ENCODE data around the gene FUT6.

FUT6 gene

GRCh38 chr19:5832527-5833216, 6.8 kb downstream of the FUT6 start:
- Histone ChIP-seq H3K9me3 (replicated peaks; ENCODE audit: low read length) (no peaks in the 10 kb centered on the region), H3K4me2 (ENCODE audit: low read length) (no peak overlapping the region), H3K4me3 (ENCODE audit: low read length) (no peak overlapping the region), H3K36me3 (ENCODE audit: insufficient read depth, low read length) (no peaks in the 10 kb centered on the region), H3K4me1 (ENCODE audit: control insufficient read depth, insufficient read depth, low read length) (peaks cover 8% of the 10 kb centered on the region), H3K27me3 (ENCODE audit: control insufficient read depth, insufficient read depth, low read length) (peaks cover 40% of the 10 kb centered on the region), H3K9ac (ENCODE audit: low read depth, low read length) (no peak overlapping the region)

GRCh38 chr19:5832061-5832460, 7.4 kb downstream of the FUT6 start:
- Histone ChIP-seq H3K4me2 (ENCODE audit: low read length) (no peak overlapping the region), H3K27me3 (ENCODE audit: control insufficient read depth, insufficient read depth, low read length) (peaks cover 44% of the 10 kb centered on the region), H3K9ac (ENCODE audit: low read depth, low read length) (no peak overlapping the region)

GRCh38 chr19:5831159-5831558, 8.3 kb downstream of the FUT6 start:
- Histone ChIP-seq H3K27me3 (ENCODE audit: control insufficient read depth, insufficient read depth, low read length) (peaks cover 49% of the 10 kb centered on the region), H3K4me1 (ENCODE audit: control insufficient read depth, insufficient read depth, low read length) (peaks cover 8% of the 10 kb centered on the region), H3K4me3 (ENCODE audit: low read length) (no peak overlapping the region), H3K36me3 (ENCODE audit: insufficient read depth, low read length) (no peaks in the 10 kb centered on the region), H3K9ac (ENCODE audit: low read depth, low read length) (no peak overlapping the region), H3K9me3 (replicated peaks; ENCODE audit: low read length) (no peaks in the 10 kb centered on the region), H3K4me2 (ENCODE audit: low read length) (no peak overlapping the region)

More at GRCh38 chr19:5832061-5832460, 7.4 kb downstream of the FUT6 start:
- Histone ChIP-seq H3K4me1 (ENCODE audit: control insufficient read depth, insufficient read depth, low read length) (peaks cover 8% of the 10 kb centered on the region), H3K9me3 (replicated peaks; ENCODE audit: low read length) (no peaks in the 10 kb centered on the region), H3K36me3 (ENCODE audit: insufficient read depth, low read length) (no peaks in the 10 kb centered on the region), H3K4me3 (ENCODE audit: low read length) (no peak overlapping the region)

GRCh38 chr19:5829567-5830310, 9.8 kb downstream of the FUT6 start:
- Histone ChIP-seq H3K27me3 (ENCODE audit: control insufficient read depth, insufficient read depth, low read length) (peaks cover 45% of the 10 kb centered on the region), H3K36me3 (ENCODE audit: insufficient read depth, low read length) (no peaks in the 10 kb centered on the region), H3K4me1 (ENCODE audit: control insufficient read depth, insufficient read depth, low read length) (peaks cover 8% of the 10 kb centered on the region), H3K4me2 (ENCODE audit: low read length) (no peak overlapping the region), H3K9me3 (replicated peaks; ENCODE audit: low read length) (no peaks in the 10 kb centered on the region), H3K9ac (ENCODE audit: low read depth, low read length) (no peak overlapping the region), H3K4me3 (ENCODE audit: low read length) (no peak overlapping the region)

GRCh38 chr19:5828661-5829566, 10.6 kb downstream of the FUT6 start:
- H3K4me2 ChIP-seq (ENCODE audit: low read length), result peak overlapping the region; percentile 92
- peak overlapping the region; percentile 72 for H3K4me3 ChIP-seq (ENCODE audit: low read length)
- H3K9me3 ChIP-seq (replicated peaks; ENCODE audit: low read length), result no peaks in the 10 kb centered on the region
- peaks cover 41% of the 10 kb centered on the region for H3K27me3 ChIP-seq (ENCODE audit: control insufficient read depth, insufficient read depth, low read length)
- peaks cover 8% of the 10 kb centered on the region for H3K4me1 ChIP-seq (ENCODE audit: control insufficient read depth, insufficient read depth, low read length)
- peak overlapping the region; percentile 76 for H3K9ac ChIP-seq (ENCODE audit: low read depth, low read length)
- no peaks in the 10 kb centered on the region for H3K36me3 ChIP-seq (ENCODE audit: insufficient read depth, low read length)

GRCh38 chr19:5827891-5828660, 11.4 kb downstream of the FUT6 start:
- peak overlapping the region; percentile 92 for H3K4me2 ChIP-seq (ENCODE audit: low read length)
- no peaks in the 10 kb centered on the region for H3K36me3 ChIP-seq (ENCODE audit: insufficient read depth, low read length)
- peak overlapping the region; percentile 76 for H3K9ac ChIP-seq (ENCODE audit: low read depth, low read length)
- peaks cover 46% of the 10 kb centered on the region for H3K27me3 ChIP-seq (ENCODE audit: control insufficient read depth, insufficient read depth, low read length)
- H3K4me1 ChIP-seq (ENCODE audit: control insufficient read depth, insufficient read depth, low read length), result peaks cover 8% of the 10 kb centered on the region
- no peaks in the 10 kb centered on the region for H3K9me3 ChIP-seq (replicated peaks; ENCODE audit: low read length)
- peak overlapping the region; percentile 72 for H3K4me3 ChIP-seq (ENCODE audit: low read length)

- Histone ChIP-seq H3K9ac (ENCODE audit: low read depth, low read length) (no peak overlapping the region), H3K4me2 (ENCODE audit: low read length) (peak overlapping the region; percentile 92), H3K27me3 (ENCODE audit: control insufficient read depth, insufficient read depth, low read length) (peaks cover 41% of the 10 kb centered on the region), H3K4me1 (ENCODE audit: control insufficient read depth, insufficient read depth, low read length) (peaks cover 8% of the 10 kb centered on the region), H3K9me3 (replicated peaks; ENCODE audit: low read length) (no peaks in the 10 kb centered on the region), H3K4me3 (ENCODE audit: low read length) (peak overlapping the region; percentile 72), H3K36me3 (ENCODE audit: insufficient read depth, low read length) (no peaks in the 10 kb centered on the region)
Observed at GRCh38 chr19:5827342-5827890, 12.1 kb downstream of the FUT6 start.

GRCh38 chr19:5826531-5827341, 12.8 kb downstream of the FUT6 start:
- H3K9ac ChIP-seq (ENCODE audit: low read depth, low read length), result no peak overlapping the region
- no peaks in the 10 kb centered on the region for H3K36me3 ChIP-seq (ENCODE audit: insufficient read depth, low read length)
- peaks cover 39% of the 10 kb centered on the region for H3K27me3 ChIP-seq (ENCODE audit: control insufficient read depth, insufficient read depth, low read length)
- H3K9me3 ChIP-seq (replicated peaks; ENCODE audit: low read length), result no peaks in the 10 kb centered on the region
- no peak overlapping the region for H3K4me3 ChIP-seq (ENCODE audit: low read length)
- peaks cover 8% of the 10 kb centered on the region for H3K4me1 ChIP-seq (ENCODE audit: control insufficient read depth, insufficient read depth, low read length)
- no peak overlapping the region for H3K4me2 ChIP-seq (ENCODE audit: low read length)

- Histone ChIP-seq H3K4me3 (ENCODE audit: low read length) (no peak overlapping the region), H3K36me3 (ENCODE audit: insufficient read depth, low read length) (no peaks in the 10 kb centered on the region), H3K9ac (ENCODE audit: low read depth, low read length) (no peak overlapping the region), H3K4me1 (ENCODE audit: control insufficient read depth, insufficient read depth, low read length) (peaks cover 8% of the 10 kb centered on the region), H3K9me3 (replicated peaks; ENCODE audit: low read length) (no peaks in the 10 kb centered on the region), H3K27me3 (ENCODE audit: control insufficient read depth, insufficient read depth, low read length) (peaks cover 41% of the 10 kb centered on the region), H3K4me2 (ENCODE audit: low read length) (no peak overlapping the region)
Observed at GRCh38 chr19:5825178-5825577, 14.3 kb downstream of the FUT6 start.

GRCh38 chr19:5824751-5825150, 14.8 kb downstream of the FUT6 start:
- Histone ChIP-seq H3K9me3 (replicated peaks; ENCODE audit: low read length) (no peaks in the 10 kb centered on the region), H3K4me2 (ENCODE audit: low read length) (no peak overlapping the region), H3K4me1 (ENCODE audit: control insufficient read depth, insufficient read depth, low read length) (peaks cover 8% of the 10 kb centered on the region), H3K9ac (ENCODE audit: low read depth, low read length) (no peak overlapping the region), H3K27me3 (ENCODE audit: control insufficient read depth, insufficient read depth, low read length) (peaks cover 41% of the 10 kb centered on the region), H3K36me3 (ENCODE audit: insufficient read depth, low read length) (no peaks in the 10 kb centered on the region), H3K4me3 (ENCODE audit: low read length) (no peak overlapping the region)

Data from skeletal muscle satellite cell (primary cell).